Measurements from ENCODE around the gene ITGA11. TPM values are rescaled to one million over a fixed set of nuclear protein-coding genes. Genes with fewer than 3 reads are reported as not detected.

The ITGA11 gene
- total RNA-seq, 5 donors from 2014 or later (not counting 1 experiment from before 2014, with no cell fraction given): 0.07 to 0.95 (median 0.18) TPM; not detected in 2

- H3K27me3 ChIP-seq (replicated peaks in 1 of 2; ENCODE audit: control insufficient read depth in 2 of 2, extremely low read depth in 1 of 2, insufficient read depth in 2 of 2, low read length in 1 of 2): no peaks in the 10 kb centered on the region
- CTCF ChIA-PET: interaction anchor here in 1 of 2 donors (1.0 kb wide), 1 partner anchor 18 kb away, joined by 3 read pairs; no protein-coding TSS in a partner anchor
- H3K27ac ChIP-seq (ENCODE audit: low read length): peak overlapping the region; percentile 59
- POLR2A ChIA-PET: interaction anchor here in 1 of 2 donors (0.5 kb wide), 1 partner anchor 21 kb away, joined by 5 read pairs; the partner anchor contains the start of gene FEM1B
- ATAC-seq (replicated peaks in 1 of 4): peak; percentile 70 to 83 (median 76)
- DNase-seq: peak in 7 of 35 experiments; percentile 8 to 66 (median 19)
- peaks cover 42 to 48% (median 42%) of the 10 kb centered on the region in 3 donors for H3K4me1 Mint-ChIP-seq
- no peaks in the 10 kb centered on the region for H3K27me3 Mint-ChIP-seq
- 9% methylated on average over 5 of the region's 6 CpGs for WGBS (ENCODE audit: insufficient coverage)
- peak overlapping the region; percentile 32 to 60 for H3K4me3 ChIP-seq (ENCODE audit: control insufficient read depth in 1 of 2, extremely low read depth in 1 of 2, low read length in 1 of 2)
- peaks cover 4% of the 10 kb centered on the region for H3K36me3 Mint-ChIP-seq
- no peaks in the 10 kb centered on the region for H3K9me3 ChIP-seq
- no peaks in the 10 kb centered on the region for H3K36me3 ChIP-seq (ENCODE audit: control insufficient read depth in 2 of 2, extremely low read depth in 1 of 2, insufficient read depth in 1 of 2, low read length in 1 of 2)
- H3K4me3 Mint-ChIP-seq: peak overlapping the region; percentile 65 to 76 (median 70)
- H3K9me3 Mint-ChIP-seq: no peaks in the 10 kb centered on the region
- H3K4me1 ChIP-seq (ENCODE audit: control insufficient read depth in 1 of 2, extremely low read depth in 1 of 2, insufficient read depth in 2 of 2, low read length in 2 of 2): peaks cover 8 to 15% of the 10 kb centered on the region in 2 experiments
- peak overlapping the region; percentile 84 to 90 for H3K27ac Mint-ChIP-seq
Observed at GRCh38 chr15:68298882-68299381, 133.0 kb downstream of the ITGA11 start.

DNA sequence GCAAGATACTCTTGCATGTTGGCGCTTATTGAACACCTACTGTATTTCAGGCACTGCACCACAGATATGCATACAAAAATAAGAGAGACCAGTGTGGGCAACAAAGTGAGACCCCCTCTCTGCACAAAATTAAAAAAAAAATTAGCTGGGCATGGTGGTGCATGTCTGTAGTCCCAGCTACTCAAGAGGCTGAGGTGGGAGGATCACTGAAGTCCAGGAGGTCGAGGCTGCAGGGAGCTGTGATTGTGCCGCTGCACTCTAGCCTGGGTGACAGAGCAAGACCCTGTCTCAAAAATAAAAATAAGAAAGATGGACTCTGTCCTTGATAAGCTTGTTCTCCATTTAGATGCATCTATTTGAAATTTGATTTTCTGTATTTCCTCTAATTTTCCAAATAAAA is 133.6 kb downstream of the ITGA11 start:
- H3K36me3 Mint-ChIP-seq: peaks cover 7% of the 10 kb centered on the region
- no peaks in the 10 kb centered on the region for H3K27me3 Mint-ChIP-seq
- ChIA-PET CTCF (interaction anchor here (1.0 to 1.1 kb wide), 2 partner anchors 8 to 18 kb away, joined by 3 to 5 read pairs; no protein-coding TSS in a partner anchor), POLR2A (interaction anchor here in 1 of 2 donors (0.5 kb wide), 1 partner anchor 21 kb away, joined by 5 read pairs; the partner anchor contains the start of gene FEM1B)
- DNase-seq (no peak), ATAC-seq (replicated peaks in 1 of 4) (no peak)
- H3K27ac Mint-ChIP-seq: peak overlapping the region; percentile 84 to 90
- H3K9me3 Mint-ChIP-seq: no peaks in the 10 kb centered on the region
- H3K4me3 Mint-ChIP-seq: peak overlapping the region; percentile 65 to 76 (median 70)
- H3K4me1 Mint-ChIP-seq: peaks cover 48% of the 10 kb centered on the region in 3 donors
- H3K4me3 ChIP-seq (ENCODE audit: control insufficient read depth in 1 of 2, extremely low read depth in 1 of 2, low read length in 1 of 2): peak overlapping the region in 1 of 2 donors; percentile 32
- peaks cover 8 to 15% of the 10 kb centered on the region in 2 experiments for H3K4me1 ChIP-seq (ENCODE audit: control insufficient read depth in 1 of 2, extremely low read depth in 1 of 2, insufficient read depth in 2 of 2, low read length in 2 of 2)
- H3K27ac ChIP-seq (ENCODE audit: low read length): peak overlapping the region; percentile 59
- H3K27me3 ChIP-seq (replicated peaks in 1 of 2; ENCODE audit: control insufficient read depth in 2 of 2, extremely low read depth in 1 of 2, insufficient read depth in 2 of 2, low read length in 1 of 2): no peaks in the 10 kb centered on the region
- H3K9me3 ChIP-seq: no peaks in the 10 kb centered on the region
- 80% methylated on average over 2 of the region's 3 CpGs for WGBS (ENCODE audit: insufficient coverage)
- H3K36me3 ChIP-seq (ENCODE audit: control insufficient read depth in 2 of 2, extremely low read depth in 1 of 2, insufficient read depth in 1 of 2, low read length in 1 of 2): no peaks in the 10 kb centered on the region

DNA sequence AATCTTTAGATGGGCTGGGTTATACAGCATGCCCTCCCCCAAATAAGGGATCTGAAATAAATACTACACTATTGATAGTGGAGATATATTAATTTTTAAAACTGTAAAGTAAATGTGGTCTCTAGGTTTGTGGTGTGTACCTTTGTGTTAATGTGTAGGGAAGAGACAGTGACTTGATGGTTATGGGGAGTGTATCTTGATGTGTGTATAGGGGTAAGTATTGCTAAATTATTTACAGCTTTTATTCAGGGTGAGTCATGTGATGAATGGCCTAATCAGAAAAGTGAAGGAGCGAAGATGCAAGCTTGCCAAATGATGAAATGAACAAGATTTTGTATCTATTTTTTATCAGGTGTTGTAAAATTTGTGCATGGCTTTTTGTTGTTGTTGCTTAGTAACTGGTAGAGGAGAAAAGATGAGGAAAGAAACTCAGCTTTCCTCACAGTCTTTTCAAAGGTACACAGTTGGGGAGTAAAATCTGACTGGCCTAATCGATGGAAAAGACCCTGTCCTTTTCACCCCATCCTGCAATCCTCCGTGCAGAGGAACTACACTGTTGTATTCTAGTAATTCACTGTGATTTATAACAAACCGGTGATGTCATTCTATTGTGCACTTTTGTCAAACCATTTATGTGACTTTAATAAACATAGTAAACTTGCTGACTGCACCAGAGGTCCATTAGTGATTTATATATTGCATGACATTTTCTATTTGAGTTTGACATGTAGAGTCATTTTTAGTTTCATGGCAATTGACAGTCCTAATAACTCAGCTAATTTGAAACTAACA is 136.8 kb downstream of the ITGA11 start:
- WGBS (ENCODE audit: insufficient coverage): 100% methylated on average over 1 of the region's 4 CpGs
- H3K27ac ChIP-seq (ENCODE audit: low read length): no peak overlapping the region
- no peak overlapping the region for H3K4me3 Mint-ChIP-seq
- ChIA-PET CTCF (interaction anchor here in 1 of 2 donors (1.0 to 1.2 kb wide), 2 partner anchors 11 kb away, joined by 3 to 5 read pairs; no protein-coding TSS in a partner anchor), POLR2A (interaction anchor here in 1 of 2 donors (0.8 kb wide), 1 partner anchor 14 kb away, joined by 3 read pairs; no protein-coding TSS in a partner anchor)
- H3K9me3 ChIP-seq: no peaks in the 10 kb centered on the region
- ATAC-seq (replicated peaks in 1 of 4) (no peak), DNase-seq (no peak)
- peaks cover 46 to 62% (median 60%) of the 10 kb centered on the region in 3 donors for H3K4me1 Mint-ChIP-seq
- H3K4me1 ChIP-seq (ENCODE audit: control insufficient read depth in 1 of 2, extremely low read depth in 1 of 2, insufficient read depth in 2 of 2, low read length in 2 of 2): peaks cover 15 to 21% of the 10 kb centered on the region in 2 experiments
- H3K36me3 Mint-ChIP-seq: peaks cover 20% of the 10 kb centered on the region
- H3K4me3 ChIP-seq (ENCODE audit: control insufficient read depth in 1 of 2, extremely low read depth in 1 of 2, low read length in 1 of 2): no peak overlapping the region
- H3K36me3 ChIP-seq (ENCODE audit: control insufficient read depth in 2 of 2, extremely low read depth in 1 of 2, insufficient read depth in 1 of 2, low read length in 1 of 2): peaks cover under 1 to 16% of the 10 kb centered on the region in 2 donors
- no peaks in the 10 kb centered on the region for H3K27me3 ChIP-seq (replicated peaks in 1 of 2; ENCODE audit: control insufficient read depth in 2 of 2, extremely low read depth in 1 of 2, insufficient read depth in 2 of 2, low read length in 1 of 2)
- H3K27me3 Mint-ChIP-seq: no peaks in the 10 kb centered on the region
- H3K27ac Mint-ChIP-seq: peak overlapping the region in 1 of 2 donors; percentile 76
- no peaks in the 10 kb centered on the region for H3K9me3 Mint-ChIP-seq

- Histone ChIP-seq H3K9me3 (no peaks in the 10 kb centered on the region), H3K27me3 (replicated peaks in 1 of 2; ENCODE audit: control insufficient read depth in 2 of 2, extremely low read depth in 1 of 2, insufficient read depth in 2 of 2, low read length in 1 of 2) (no peaks in the 10 kb centered on the region), H3K4me1 (ENCODE audit: control insufficient read depth in 1 of 2, extremely low read depth in 1 of 2, insufficient read depth in 2 of 2, low read length in 2 of 2) (peaks cover 0 to 22% of the 10 kb centered on the region in 2 experiments), H3K27ac (ENCODE audit: low read length) (no peak overlapping the region), H3K4me3 (ENCODE audit: control insufficient read depth in 1 of 2, extremely low read depth in 1 of 2, low read length in 1 of 2) (no peak overlapping the region), H3K36me3 (ENCODE audit: control insufficient read depth in 2 of 2, extremely low read depth in 1 of 2, insufficient read depth in 1 of 2, low read length in 1 of 2) (peaks cover 6 to 24% of the 10 kb centered on the region in 2 donors)
- Mint-ChIP-seq H3K9me3 (no peaks in the 10 kb centered on the region), H3K27ac (peak overlapping the region in 1 of 2 donors; percentile 6), H3K36me3 (peaks cover 31% of the 10 kb centered on the region), H3K4me1 (peaks cover 44 to 63% (median 63%) of the 10 kb centered on the region in 3 donors), H3K27me3 (no peaks in the 10 kb centered on the region), H3K4me3 (no peak overlapping the region)
- ChIA-PET POLR2A (no interaction called here), CTCF (no interaction called here)
- no peak for ATAC-seq (replicated peaks in 1 of 4)
- no peak for DNase-seq
Observed at GRCh38 chr15:68292967-68293366, 139.0 kb downstream of the ITGA11 start.

DNA sequence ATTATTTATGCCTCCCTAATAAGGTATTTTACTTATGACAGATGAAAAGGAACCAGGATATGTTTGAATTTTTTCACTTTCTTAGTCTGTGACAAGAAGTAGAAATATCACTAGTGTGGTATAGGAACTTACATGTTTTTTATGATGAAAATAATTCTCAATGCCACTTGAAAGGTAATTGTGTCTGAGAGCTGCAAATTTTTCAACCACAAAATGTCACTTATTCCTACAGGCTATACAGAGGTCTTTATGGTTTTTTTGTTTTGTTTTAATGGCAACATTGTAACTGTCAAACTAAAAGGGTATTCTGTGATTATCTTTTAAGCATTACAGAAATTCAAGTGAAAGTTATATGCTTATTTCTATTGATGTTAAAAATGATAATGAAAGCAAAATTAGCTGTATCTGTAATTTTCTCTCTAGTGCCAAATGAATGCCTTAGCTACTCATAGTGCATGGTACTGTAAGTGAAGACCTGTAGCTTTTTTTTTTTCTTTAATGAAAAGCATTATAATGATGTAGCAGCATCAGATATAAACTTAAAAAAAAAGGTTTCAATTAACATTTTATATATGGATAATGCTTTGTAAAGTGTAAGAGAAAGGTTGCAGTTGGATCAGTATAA is 139.7 kb downstream of the ITGA11 start:
- H3K27me3 Mint-ChIP-seq: no peaks in the 10 kb centered on the region
- Histone ChIP-seq H3K27me3 (replicated peaks in 1 of 2; ENCODE audit: control insufficient read depth in 2 of 2, extremely low read depth in 1 of 2, insufficient read depth in 2 of 2, low read length in 1 of 2) (no peaks in the 10 kb centered on the region), H3K4me3 (ENCODE audit: control insufficient read depth in 1 of 2, extremely low read depth in 1 of 2, low read length in 1 of 2) (no peak overlapping the region), H3K27ac (ENCODE audit: low read length) (no peak overlapping the region), H3K36me3 (ENCODE audit: control insufficient read depth in 2 of 2, extremely low read depth in 1 of 2, insufficient read depth in 1 of 2, low read length in 1 of 2) (peaks cover 6 to 24% of the 10 kb centered on the region in 2 donors), H3K9me3 (no peaks in the 10 kb centered on the region), H3K4me1 (ENCODE audit: control insufficient read depth in 1 of 2, extremely low read depth in 1 of 2, insufficient read depth in 2 of 2, low read length in 2 of 2) (peaks cover 3 to 22% of the 10 kb centered on the region in 2 experiments)
- ChIA-PET POLR2A (interaction anchor here in 1 of 2 donors (0.6 to 1.2 kb wide), 2 partner anchors 40 to 1787 kb away, joined by 3 read pairs; partner anchors contain the start of gene ZWILCH), CTCF (interaction anchor here in 1 of 2 donors (0.6 kb wide), 1 partner anchor 13 kb away, joined by 4 read pairs; no protein-coding TSS in a partner anchor)
- peaks cover 51 to 66% (median 64%) of the 10 kb centered on the region in 3 donors for H3K4me1 Mint-ChIP-seq
- ATAC-seq (replicated peaks in 1 of 4) (peak in 1 of 4 experiments; percentile 65), DNase-seq (no peak)
- peak overlapping the region in 1 of 2 donors; percentile 58 for H3K27ac Mint-ChIP-seq
- H3K9me3 Mint-ChIP-seq: no peaks in the 10 kb centered on the region
- H3K36me3 Mint-ChIP-seq: peaks cover 32% of the 10 kb centered on the region
- H3K4me3 Mint-ChIP-seq: no peak overlapping the region

- Mint-ChIP-seq H3K9me3 (no peaks in the 10 kb centered on the region), H3K27ac (peak overlapping the region in 1 of 2 donors; percentile 3), H3K4me3 (no peak overlapping the region), H3K27me3 (no peaks in the 10 kb centered on the region), H3K4me1 (peaks cover 60 to 75% (median 75%) of the 10 kb centered on the region in 3 donors), H3K36me3 (peaks cover 40% of the 10 kb centered on the region)
- Histone ChIP-seq H3K4me3 (ENCODE audit: control insufficient read depth in 1 of 2, extremely low read depth in 1 of 2, low read length in 1 of 2) (no peak overlapping the region), H3K4me1 (ENCODE audit: control insufficient read depth in 1 of 2, extremely low read depth in 1 of 2, insufficient read depth in 2 of 2, low read length in 2 of 2) (peaks cover 3 to 22% of the 10 kb centered on the region in 2 experiments), H3K27me3 (replicated peaks in 1 of 2; ENCODE audit: control insufficient read depth in 2 of 2, extremely low read depth in 1 of 2, insufficient read depth in 2 of 2, low read length in 1 of 2) (no peaks in the 10 kb centered on the region), H3K36me3 (ENCODE audit: control insufficient read depth in 2 of 2, extremely low read depth in 1 of 2, insufficient read depth in 1 of 2, low read length in 1 of 2) (peaks cover 6 to 24% of the 10 kb centered on the region in 2 donors), H3K9me3 (no peaks in the 10 kb centered on the region), H3K27ac (ENCODE audit: low read length) (no peak overlapping the region)
- ChIA-PET POLR2A (interaction anchor here in 1 of 2 donors (1.1 kb wide), 1 partner anchor 13 kb away, joined by 3 read pairs; no protein-coding TSS in a partner anchor), CTCF (no interaction called here)
- no peak for ATAC-seq (replicated peaks in 1 of 4)
- WGBS (ENCODE audit: insufficient coverage): 94% methylated on average over 5 of the region's 8 CpGs
- DNase-seq: no peak
Observed at GRCh38 chr15:68290715-68291114, 141.2 kb downstream of the ITGA11 start.
